IMR-90 (cell line): ENCODE results near the gene PKD2L1.

Experiments
- BHLHE40 ChIP-seq: fragments of 150-350 bp; IDR thresholded peaks from 2 replicates; pipeline ENCODE4 v1.6.1; 2016; ENCODE audit warnings: mild to moderate bottlenecking, low read depth, low read length
- CEBPB ChIP-seq: IDR thresholded peaks from 2 replicates; pipeline ENCODE4 v1.6.1; 2012; ENCODE audit warnings: low read depth, low read length, improper control_type of control experiment
- CHD1 ChIP-seq: IDR thresholded peaks from 2 replicates; pipeline ENCODE4 v1.6.1; 2012; ENCODE audit warnings: low read depth, low read length, improper control_type of control experiment
- CTCF ChIP-seq: conservative IDR thresholded peaks from 2 replicates; pipeline ENCODE4 v1.5.1; 2012; ENCODE audit warnings: mild to moderate bottlenecking, low read depth, low read length, improper control_type of control experiment
- ELK1 ChIP-seq: fragments of 150-350 bp; IDR thresholded peaks from 2 replicates; pipeline ENCODE4 v1.6.1; 2016; ENCODE audit warnings: low read depth, mild to moderate bottlenecking, low read length, moderate library complexity, borderline replicate concordance
- FOS ChIP-seq: fragments of 150-350 bp; IDR thresholded peaks from 2 replicates; pipeline ENCODE4 v1.6.1; 2016; ENCODE audit warnings: low read depth, low read length
- MAFK ChIP-seq: IDR thresholded peaks from 2 replicates; pipeline ENCODE4 v1.6.1; 2012; ENCODE audit warnings: low read depth, low read length, improper control_type of control experiment
- MAZ ChIP-seq: IDR thresholded peaks from 2 replicates; pipeline ENCODE4 v1.6.1; 2012; ENCODE audit warnings: low read depth, mild to moderate bottlenecking, low read length, improper control_type of control experiment, moderate library complexity, borderline replicate concordance
- MXI1 ChIP-seq: IDR thresholded peaks from 2 replicates; pipeline ENCODE4 v1.6.1; 2012; ENCODE audit warnings: low read depth, mild to moderate bottlenecking, low read length, moderate library complexity, borderline replicate concordance
- POLR2A ChIP-seq: IDR thresholded peaks from 2 replicates; pipeline ENCODE4 v1.6.1; 2012; ENCODE audit warnings: mild to moderate bottlenecking, low read depth, low read length
- RAD21 ChIP-seq: IDR thresholded peaks from 2 replicates; pipeline ENCODE4 v1.6.1; 2012; ENCODE audit warnings: low read length, improper control_type of control experiment
- RCOR1 ChIP-seq: IDR thresholded peaks from 2 replicates; pipeline ENCODE4 v1.6.1; 2012; ENCODE audit warnings: mild to moderate bottlenecking, low read length, improper control_type of control experiment; ENCODE audit not compliant: insufficient replicate concordance
- RFX5 ChIP-seq: IDR thresholded peaks from 2 replicates; pipeline ENCODE4 v1.8.0; 2012; ENCODE audit warnings: low read depth, mild to moderate bottlenecking, low read length, moderate library complexity
- USF2 ChIP-seq: fragments of 150-350 bp; IDR thresholded peaks from 2 replicates; pipeline ENCODE4 v1.6.1; 2017; ENCODE audit warnings: mild to moderate bottlenecking, antibody characterized with exemption, low read length, low read depth

GRCh38 chr10:100267239-100268104 lies 62.6 kb downstream of the PKD2L1 start, which contains the start of gene CWF19L1:
- TF ChIP-seq USF2 (no peak), CTCF (no peak), POLR2A (no peak; the same call in none of the 2 replicates), CEBPB (no peak), RAD21 (no peak), CHD1 (no peak), BHLHE40 (no peak), MAFK (no peak), MXI1 (peak; percentile 52; the same call in 1 of the 2 replicates), FOS (no peak), ELK1 (no peak), RFX5 (no peak), MAZ (peak; percentile 43; the same call in 1 of the 2 replicates), RCOR1 (no peak)
